ENCODE data around the gene ZNF770.

DNA sequence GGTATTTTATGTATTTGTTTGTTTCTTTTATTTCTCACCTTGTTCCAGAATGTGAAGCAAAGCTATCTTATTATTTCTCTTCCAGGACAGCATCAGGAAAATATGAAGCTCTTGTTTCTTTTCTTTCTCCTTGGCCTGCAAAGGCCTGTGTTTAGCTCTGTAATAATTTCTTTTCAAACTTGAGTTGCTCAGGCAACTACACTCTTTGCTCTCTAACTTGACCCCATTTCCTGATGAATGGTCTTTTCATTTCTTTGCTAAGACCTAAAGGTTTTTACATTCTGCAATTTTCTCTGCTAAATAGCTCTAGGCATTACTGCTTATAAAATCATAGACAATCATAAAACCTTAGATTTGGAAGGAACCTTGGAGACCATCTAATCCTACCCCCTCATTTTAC, 26.2 kb upstream of the ZNF770 start:
- no peak for TF ChIP-seq POLR2A (IDR thresholded peaks at IDR 0.05; ENCODE audit: low read depth, low read length)
- TF ChIP-seq, protein P1, sequence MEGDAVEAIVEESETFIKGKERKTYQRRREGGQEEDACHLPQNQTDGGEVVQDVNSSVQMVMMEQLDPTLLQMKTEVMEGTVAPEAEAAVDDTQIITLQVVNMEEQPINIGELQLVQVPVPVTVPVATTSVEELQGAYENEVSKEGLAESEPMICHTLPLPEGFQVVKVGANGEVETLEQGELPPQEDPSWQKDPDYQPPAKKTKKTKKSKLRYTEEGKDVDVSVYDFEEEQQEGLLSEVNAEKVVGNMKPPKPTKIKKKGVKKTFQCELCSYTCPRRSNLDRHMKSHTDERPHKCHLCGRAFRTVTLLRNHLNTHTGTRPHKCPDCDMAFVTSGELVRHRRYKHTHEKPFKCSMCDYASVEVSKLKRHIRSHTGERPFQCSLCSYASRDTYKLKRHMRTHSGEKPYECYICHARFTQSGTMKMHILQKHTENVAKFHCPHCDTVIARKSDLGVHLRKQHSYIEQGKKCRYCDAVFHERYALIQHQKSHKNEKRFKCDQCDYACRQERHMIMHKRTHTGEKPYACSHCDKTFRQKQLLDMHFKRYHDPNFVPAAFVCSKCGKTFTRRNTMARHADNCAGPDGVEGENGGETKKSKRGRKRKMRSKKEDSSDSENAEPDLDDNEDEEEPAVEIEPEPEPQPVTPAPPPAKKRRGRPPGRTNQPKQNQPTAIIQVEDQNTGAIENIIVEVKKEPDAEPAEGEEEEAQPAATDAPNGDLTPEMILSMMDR (conservative IDR thresholded peaks at IDR 0.05; ENCODE audit: low read depth, low read length) = no peak
- no peak for TF ChIP-seq RAD21 (IDR thresholded peaks at IDR 0.05; ENCODE audit: low read length)
